Activated CD8-positive, alpha-beta memory T cell treated with anti-CD3 and anti-CD28 coated beads for 36 hours (primary cell): ENCODE data around the gene PASD1. TPM values are rescaled to one million over a fixed set of nuclear protein-coding genes. Genes with fewer than 3 reads are reported as not detected.
"Not testable (repeated sequence)": the region's sequence is repeated elsewhere in the genome, so short reads cannot be mapped to it uniquely, and the experiment has no call there.

Experiments used
- CTCF ChIA-PET: fragments of 350-600 bp; sonication (Branson Sonifier 250); formaldehyde crosslinking; loops from one replicate; lab custom pipeline; 2021; ENCODE audit warnings: antibody characterized with exemption; lab: Charles Lee
- POLR2A ChIA-PET: fragments of 350-600 bp; sonication (Branson Sonifier 250); formaldehyde crosslinking; loops from one replicate; lab custom pipeline; 2021; ENCODE audit warnings: antibody characterized with exemption; lab: Charles Lee
- total RNA-seq, 2 experiments: library from RNA; stranded (reverse); gene quantifications; one replicate each; pipeline ENCODE4 v1.2.3, GENCODE V29; 2021

The PASD1 gene
- total RNA-seq, 2 experiments from 2014 or later, result not detected

DNA sequence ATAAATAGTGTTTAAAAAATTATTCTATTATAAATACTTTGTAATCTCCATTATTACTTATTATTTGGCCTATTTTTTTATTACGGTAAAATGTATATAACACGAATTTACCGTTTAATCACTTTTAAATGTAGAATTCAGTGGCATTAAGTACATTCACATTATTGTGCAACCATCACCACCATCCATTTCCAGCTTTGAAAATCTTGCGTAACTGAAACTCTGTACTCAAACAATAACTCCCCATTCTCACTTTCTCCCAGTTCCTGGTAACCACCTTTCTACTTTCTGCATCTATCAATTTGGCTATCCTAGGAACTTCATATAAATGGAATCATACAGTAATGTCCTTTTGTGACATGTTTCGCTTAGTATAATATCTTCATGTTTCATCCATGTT, 45.7 kb downstream of the PASD1 start:
- ChIA-PET CTCF (no interaction called here), POLR2A (no interaction called here)

DNA sequence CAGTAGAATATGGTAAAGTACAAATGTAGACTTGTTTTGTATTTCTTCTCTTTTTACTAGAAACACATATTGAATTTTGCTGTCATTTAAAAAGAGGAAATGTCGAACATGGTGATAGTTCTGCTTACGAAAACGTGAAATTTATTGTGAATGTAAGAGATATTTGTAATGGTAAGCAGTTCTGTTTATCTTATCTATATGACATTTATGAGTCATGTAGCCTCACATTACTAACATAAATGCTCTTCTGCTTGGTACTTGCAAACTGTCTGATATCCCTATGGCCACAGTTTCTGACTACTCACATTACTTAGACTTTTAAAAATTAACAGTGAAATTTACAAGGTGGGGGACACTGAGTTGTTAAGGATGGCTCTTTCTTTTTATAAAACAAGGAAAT, 57.9 kb downstream of the PASD1 start:
- CTCF ChIA-PET, result no interaction called here
- POLR2A ChIA-PET, result no interaction called here

DNA sequence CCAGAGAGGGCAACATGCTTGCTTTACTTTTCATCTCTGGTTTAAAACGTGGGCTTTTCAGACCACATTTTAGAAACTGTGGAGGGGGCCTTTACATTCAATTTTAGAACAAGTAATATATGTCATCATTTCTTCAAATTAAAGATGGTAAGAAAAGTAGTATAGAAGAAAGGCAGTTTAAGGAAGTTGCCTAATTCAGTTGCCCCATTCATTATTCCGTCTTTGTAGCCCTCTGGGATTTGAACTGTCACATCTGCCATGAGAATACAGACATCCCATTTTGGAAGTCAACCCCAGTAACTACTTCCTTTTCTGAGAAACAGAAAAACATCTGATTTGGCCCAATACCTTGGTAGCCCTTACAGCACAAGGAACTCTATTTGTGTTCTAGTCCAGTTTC, 61.2 kb downstream of the PASD1 start:
- POLR2A ChIA-PET, result no interaction called here

DNA sequence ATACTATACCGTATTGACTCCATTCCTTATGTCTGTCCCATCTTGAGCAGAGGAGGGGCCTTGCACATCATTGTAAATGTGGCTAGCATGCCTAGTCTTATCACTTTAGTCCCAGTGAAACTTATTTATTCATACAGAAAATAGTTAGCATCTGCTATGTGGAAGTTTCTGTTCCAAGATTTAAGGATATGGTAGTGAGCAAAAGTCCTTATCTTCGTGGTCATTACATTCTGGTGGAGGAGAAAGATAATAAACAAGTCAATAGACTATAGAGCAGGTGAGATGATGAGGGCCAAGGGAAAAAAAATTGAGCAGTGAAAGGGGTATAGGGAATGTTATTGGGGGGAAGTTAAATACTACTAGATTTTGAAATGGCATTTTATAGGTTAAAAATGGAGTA, 68.3 kb downstream of the PASD1 start:
- ChIA-PET CTCF (no interaction called here), POLR2A (no interaction called here)

More for the DNA sequence above, 61.2 kb downstream of the PASD1 start:
- CTCF ChIA-PET, result no interaction called here

DNA sequence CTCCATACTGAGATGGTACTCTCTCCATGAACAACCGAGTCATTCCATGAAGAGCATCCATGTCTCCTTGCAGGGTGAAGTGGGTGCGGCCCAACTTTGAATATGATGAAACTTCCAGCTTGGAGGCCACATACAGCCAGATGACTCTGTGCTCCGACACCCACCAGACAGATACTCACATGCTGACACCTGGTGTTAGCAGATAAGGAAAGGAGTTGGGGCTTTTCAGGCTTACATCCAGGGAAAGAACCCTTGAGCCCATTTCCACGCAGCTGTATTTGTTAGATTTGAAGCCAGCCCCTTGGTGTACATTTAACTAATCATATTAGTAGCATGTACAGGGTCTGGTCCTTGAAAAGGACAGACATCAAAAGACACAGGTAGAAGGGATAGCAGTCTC, 69.7 kb downstream of the PASD1 start:
- ChIA-PET POLR2A (no interaction called here), CTCF (no interaction called here)

GRCh38 chrX:151634937-151635336, 71.5 kb downstream of the PASD1 start:
- POLR2A ChIA-PET, result no interaction called here
- CTCF ChIA-PET, result no interaction called here

- POLR2A ChIA-PET, result no interaction called here
- CTCF ChIA-PET, result no interaction called here
These were observed 78.1 kb downstream of the PASD1 start for GRCh38 chrX:151641564-151641963.

- POLR2A ChIA-PET, result no interaction called here
- CTCF ChIA-PET, result no interaction called here
These were observed 111.8 kb downstream of the PASD1 start for GRCh38 chrX:151675121-151675746.

GRCh38 chrX:151676196-151676595, 112.7 kb downstream of the PASD1 start:
- CTCF ChIA-PET, result no interaction called here
- POLR2A ChIA-PET, result no interaction called here

DNA sequence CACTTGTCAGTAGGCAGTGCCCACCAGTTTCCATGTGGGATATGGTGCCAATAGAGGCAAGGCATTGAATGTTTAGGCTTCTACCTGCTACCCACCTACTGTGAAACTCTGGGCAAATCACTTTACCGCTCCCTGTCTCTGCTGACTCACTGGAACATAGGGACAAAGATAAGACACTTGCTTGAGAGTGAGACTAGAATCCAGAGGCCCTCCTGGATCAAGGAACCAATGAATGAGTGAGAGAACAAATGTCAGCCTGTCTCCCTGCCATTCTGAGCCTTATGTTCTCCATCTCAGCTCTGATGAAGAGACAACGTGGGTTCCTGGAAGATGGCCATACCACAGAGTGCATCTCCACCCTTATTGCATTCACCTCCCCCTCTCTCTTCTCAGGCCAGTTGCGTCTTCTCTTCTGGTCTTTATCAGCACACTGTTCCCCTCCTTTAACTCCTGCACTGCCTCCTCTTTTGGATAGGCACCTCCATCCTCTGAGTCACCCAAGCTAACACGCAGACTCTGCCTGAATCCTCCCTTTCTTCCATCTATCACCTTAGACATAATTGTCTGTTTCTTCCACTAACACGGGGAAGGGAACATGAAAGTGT, 116.4 kb downstream of the PASD1 start:
- CTCF ChIA-PET, result no interaction called here
- POLR2A ChIA-PET, result no interaction called here

DNA sequence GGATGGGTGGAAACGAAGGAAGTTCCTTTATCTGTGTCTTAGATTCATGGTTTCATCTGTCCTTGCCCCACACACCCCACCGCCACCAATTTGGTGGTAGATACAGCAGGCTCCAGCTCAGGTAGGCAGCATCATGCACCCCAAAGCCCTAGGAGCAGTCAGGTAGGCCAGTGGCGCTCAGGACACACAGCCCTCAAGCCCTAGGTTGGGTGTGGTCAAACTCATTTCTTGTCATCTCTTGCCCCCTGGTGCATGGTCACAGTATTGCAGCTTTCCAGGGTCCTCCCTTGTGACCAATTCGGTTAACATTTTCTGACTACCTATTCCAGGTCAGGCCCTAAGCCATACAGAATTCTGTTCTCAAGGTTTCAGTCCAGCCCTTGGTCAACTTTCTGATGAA, 117.3 kb downstream of the PASD1 start:
- CTCF ChIA-PET, result no interaction called here
- POLR2A ChIA-PET, result no interaction called here

- ChIA-PET POLR2A (no interaction called here), CTCF (no interaction called here)
These were observed 124.2 kb downstream of the PASD1 start for GRCh38 chrX:151687635-151688034.

GRCh38 chrX:151688695-151689094, 125.2 kb downstream of the PASD1 start:
- POLR2A ChIA-PET, result no interaction called here
- CTCF ChIA-PET, result no interaction called here

- POLR2A ChIA-PET, result no interaction called here
- CTCF ChIA-PET, result no interaction called here
These were observed 129.3 kb downstream of the PASD1 start for GRCh38 chrX:151692825-151693224.

- ChIA-PET CTCF (no interaction called here), POLR2A (no interaction called here)
These were observed 130.6 kb downstream of the PASD1 start for GRCh38 chrX:151694121-151694520.

DNA sequence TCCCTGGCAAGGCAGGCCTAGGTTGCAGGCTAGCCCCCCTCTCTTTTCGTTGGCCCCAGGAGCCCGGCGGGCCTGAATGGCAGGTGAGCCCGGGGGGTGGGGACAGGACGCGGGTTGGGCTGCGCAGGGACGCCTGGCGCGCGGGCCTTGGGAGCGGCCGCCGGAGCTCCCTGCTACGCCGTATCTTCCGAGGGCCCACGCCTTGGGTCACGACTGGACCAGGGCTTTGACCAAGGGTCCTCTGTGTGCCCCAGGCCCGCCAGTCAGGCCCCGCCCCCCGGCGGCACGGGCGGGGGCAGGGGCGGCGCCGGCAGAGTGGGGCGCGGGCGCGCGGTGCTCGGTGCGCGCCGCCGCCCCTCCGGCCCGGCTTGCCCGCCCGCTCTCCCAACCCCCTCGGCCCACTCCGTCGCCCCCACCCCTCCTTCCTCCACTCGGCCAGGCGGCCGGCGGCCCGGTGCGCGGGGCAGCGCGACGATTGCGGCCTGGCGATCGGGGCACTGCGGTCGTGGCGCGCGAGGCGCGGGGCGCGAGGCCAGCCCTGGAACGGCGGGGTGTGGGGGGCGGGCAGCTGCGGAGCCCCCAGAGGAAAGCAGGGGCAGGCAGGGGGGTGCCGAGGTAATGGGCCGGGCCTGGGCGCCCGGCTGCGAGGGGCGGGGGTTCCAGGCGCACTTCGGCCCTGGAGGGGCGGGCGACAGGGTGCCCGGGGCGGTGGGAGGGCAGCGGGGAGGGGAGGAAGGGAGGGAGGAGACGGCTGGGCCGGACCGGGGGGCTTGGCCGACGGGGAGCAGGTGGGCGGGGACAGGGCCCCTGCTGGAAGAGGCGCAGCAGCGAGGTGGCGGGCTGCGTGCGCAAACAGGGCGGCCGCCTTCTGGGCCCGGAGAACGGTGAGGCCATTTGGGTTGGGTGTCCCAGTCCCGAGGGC, 131.4 kb downstream of the PASD1 start, which contains the start of gene PRRG3:
PRRG3 (plus strand) TSS at position 798 of the 922 bp plus-strand sequence. CDS start 3,357 bp downstream, outside the sequence.
- ChIA-PET CTCF (no interaction called here), POLR2A (no interaction called here)

GRCh38 chrX:151695583-151696340, 132.3 kb downstream of the PASD1 start:
- POLR2A ChIA-PET, result no interaction called here
- CTCF ChIA-PET, result no interaction called here

DNA sequence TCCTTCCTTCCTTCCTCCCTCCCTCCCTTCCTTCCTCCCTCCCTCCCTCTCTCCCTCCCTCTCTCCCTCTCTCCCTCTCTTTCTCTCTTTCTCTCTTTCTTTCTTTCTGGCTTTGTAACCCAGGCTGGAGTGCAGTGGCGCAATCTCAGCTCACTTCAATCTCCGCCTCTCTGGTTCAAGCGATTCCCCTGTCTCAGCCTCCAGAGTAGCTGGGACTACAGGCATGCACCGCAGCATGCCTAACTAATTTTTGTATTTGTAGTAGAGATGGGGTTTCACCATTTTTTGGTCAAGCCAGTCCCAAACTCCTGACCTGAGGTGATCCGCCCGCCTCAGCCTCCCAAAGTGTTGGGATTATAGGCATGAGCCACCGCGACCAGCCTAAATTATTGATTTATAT, 133.6 kb downstream of the PASD1 start:
- POLR2A ChIA-PET, CTCF ChIA-PET: not testable (repeated sequence)

GRCh38 chrX:151697522-151697921, 134.0 kb downstream of the PASD1 start:
- POLR2A ChIA-PET, result no interaction called here
- CTCF ChIA-PET, result no interaction called here

DNA sequence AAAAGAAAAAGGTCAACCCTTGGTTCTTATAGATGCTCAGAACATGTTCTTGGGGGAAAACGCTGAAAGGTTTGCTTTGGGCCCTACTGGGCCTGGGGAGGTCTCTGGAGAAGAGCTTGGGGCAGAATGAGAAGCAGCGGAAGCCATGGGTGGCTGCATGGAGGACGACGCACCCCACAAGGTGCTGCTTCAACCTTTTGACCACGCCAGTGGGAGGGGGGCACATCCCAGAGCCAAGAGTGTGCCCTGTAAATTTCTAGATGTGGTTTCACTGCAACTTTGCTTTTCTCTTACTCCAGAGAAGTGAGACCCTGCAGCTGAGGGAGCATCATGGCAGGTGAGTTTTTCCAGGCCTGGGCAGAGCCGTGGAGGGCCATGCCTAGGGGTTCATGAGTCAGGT, 135.0 kb downstream of the PASD1 start:
- POLR2A ChIA-PET, result no interaction called here
- CTCF ChIA-PET, result no interaction called here
